Breast epithelium (tissue), 4 donors: Measurements from ENCODE around the gene PRKCE. TPM values are rescaled to one million over a fixed set of nuclear protein-coding genes. Genes with fewer than 3 reads are reported as not detected.
A peak's percentile ranks its signal among the peaks of the same experiment; 100 is the strongest.

Experiments used
- DNase-seq, 2 donors: peaks; one replicate each; pipeline ENCODE4 v3.0.0-alpha.2; 2019; ENCODE audit warnings: low spot score in 2 of 2
- H3K27ac ChIP-seq, 2 donors: fragments of 200-600 bp; sonication (generic) in 1 of 2; one replicate each; pipeline ENCODE4 v1.5.1; 2016 to 2019; ENCODE audit warnings: mild to moderate bottlenecking in 1 of 2
- H3K27me3 ChIP-seq, 2 donors: fragments of 200-600 bp; sonication (generic) in 1 of 2; one replicate each; pipeline versions ENCODE4 v1.5.1 to v1.6.0; 2017 to 2019; ENCODE audit warnings: control low read depth in 1 of 2, mild to moderate bottlenecking in 1 of 2
- H3K36me3 ChIP-seq: fragments of 200-600 bp; one replicate; pipeline ENCODE4 v1.5.1; 2019
- H3K4me1 ChIP-seq, 2 donors: fragments of 200-600 bp; sonication (generic); one replicate each; pipeline ENCODE4 v1.5.1; 2016 to 2019; ENCODE audit warnings: control low read depth in 1 of 2
- H3K4me3 ChIP-seq, 3 donors: fragments of 200-600 bp; sonication (generic); 1 replicate in 2 of 3; 2 replicates in 1 of 3; pipeline ENCODE4 v1.5.1; 2016 to 2019; ENCODE audit warnings: mild to moderate bottlenecking in 3 of 3, moderate library complexity in 2 of 3
- H3K9me3 ChIP-seq, 2 donors: fragments of 200-600 bp; sonication (generic) in 1 of 2; one replicate each; pipeline ENCODE4 v1.5.1; 2016 to 2019; ENCODE audit warnings: control low read depth in 1 of 2
- POLR2A ChIP-seq: fragments of 450-650 bp; IDR thresholded peaks from one replicate; pipeline ENCODE4 v1.6.1; 2016; ENCODE audit warnings: antibody characterized with exemption, mild to moderate bottlenecking, moderate library complexity
- POLR2AphosphoS5 ChIP-seq, 3 donors: sonication (generic); formaldehyde crosslinking; IDR thresholded peaks; one replicate each; pipeline ENCODE4 v1.6.1; 2017; ENCODE audit warnings: antibody characterized with exemption in 3 of 3
- intact Hi-C: fragments of 100-400 bp; cut with DNase I; formaldehyde crosslinking; loops from one replicate; pipeline ENCODE4 v1.15.1; 2023; ENCODE audit warnings: low total_unique reads
- total RNA-seq, 3 donors: library from RNA; depleted of rRNA; stranded (reverse); fragments of >200 nt; gene quantifications; one replicate each; pipeline ENCODE4 v1.1.0, GENCODE V29; 2016
- TF ChIP-seq, protein P1 (sequence below), 3 donors: fragments of 450-650 bp; IDR thresholded peaks; one replicate each; pipeline ENCODE4 v1.5.1; 2016 to 2017; ENCODE audit warnings: antibody characterized with exemption in 3 of 3, mild to moderate bottlenecking in 3 of 3, moderate library complexity in 3 of 3

Gene PRKCE
- total RNA-seq, 3 donors from 2014 or later: 20.6 to 34.0 (median 23.6) TPM

DNA sequence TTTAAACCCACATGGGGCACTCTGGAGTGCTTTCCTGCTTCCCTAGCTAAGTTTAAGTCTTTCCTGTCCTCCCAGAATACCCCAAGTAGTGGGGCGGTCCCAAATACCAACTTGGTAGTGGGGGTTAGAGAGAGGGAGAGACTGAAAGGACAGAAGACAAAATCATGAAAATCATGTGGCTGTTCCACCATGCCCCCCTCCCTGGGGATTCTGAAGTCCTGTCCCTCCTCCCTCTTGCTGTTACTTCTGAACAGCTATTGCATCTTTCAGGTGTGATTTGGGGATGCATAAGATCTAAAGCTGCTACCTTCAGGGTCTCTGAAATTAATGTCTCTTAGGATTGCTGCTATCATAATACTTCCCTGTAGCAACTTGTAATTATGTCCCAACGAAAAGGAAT is 378.9 kb downstream of the PRKCE start:
- DNase-seq: no peak
- Histone ChIP-seq H3K27me3 (no peaks in the 10 kb centered on the region), H3K36me3 (no peaks in the 10 kb centered on the region), H3K4me3 (no peak overlapping the region), H3K27ac (peak overlapping the region in 1 of 2 donors; percentile 20), H3K4me1 (no peaks in the 10 kb centered on the region), H3K9me3 (no peaks in the 10 kb centered on the region)
- TF ChIP-seq, protein P1, sequence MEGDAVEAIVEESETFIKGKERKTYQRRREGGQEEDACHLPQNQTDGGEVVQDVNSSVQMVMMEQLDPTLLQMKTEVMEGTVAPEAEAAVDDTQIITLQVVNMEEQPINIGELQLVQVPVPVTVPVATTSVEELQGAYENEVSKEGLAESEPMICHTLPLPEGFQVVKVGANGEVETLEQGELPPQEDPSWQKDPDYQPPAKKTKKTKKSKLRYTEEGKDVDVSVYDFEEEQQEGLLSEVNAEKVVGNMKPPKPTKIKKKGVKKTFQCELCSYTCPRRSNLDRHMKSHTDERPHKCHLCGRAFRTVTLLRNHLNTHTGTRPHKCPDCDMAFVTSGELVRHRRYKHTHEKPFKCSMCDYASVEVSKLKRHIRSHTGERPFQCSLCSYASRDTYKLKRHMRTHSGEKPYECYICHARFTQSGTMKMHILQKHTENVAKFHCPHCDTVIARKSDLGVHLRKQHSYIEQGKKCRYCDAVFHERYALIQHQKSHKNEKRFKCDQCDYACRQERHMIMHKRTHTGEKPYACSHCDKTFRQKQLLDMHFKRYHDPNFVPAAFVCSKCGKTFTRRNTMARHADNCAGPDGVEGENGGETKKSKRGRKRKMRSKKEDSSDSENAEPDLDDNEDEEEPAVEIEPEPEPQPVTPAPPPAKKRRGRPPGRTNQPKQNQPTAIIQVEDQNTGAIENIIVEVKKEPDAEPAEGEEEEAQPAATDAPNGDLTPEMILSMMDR (IDR thresholded peaks at IDR 0.05): no peak
- TF ChIP-seq POLR2AphosphoS5 (IDR thresholded peaks at IDR 0.05) (no peak), POLR2A (no peak)
- intact Hi-C loops: no loop called here

DNA sequence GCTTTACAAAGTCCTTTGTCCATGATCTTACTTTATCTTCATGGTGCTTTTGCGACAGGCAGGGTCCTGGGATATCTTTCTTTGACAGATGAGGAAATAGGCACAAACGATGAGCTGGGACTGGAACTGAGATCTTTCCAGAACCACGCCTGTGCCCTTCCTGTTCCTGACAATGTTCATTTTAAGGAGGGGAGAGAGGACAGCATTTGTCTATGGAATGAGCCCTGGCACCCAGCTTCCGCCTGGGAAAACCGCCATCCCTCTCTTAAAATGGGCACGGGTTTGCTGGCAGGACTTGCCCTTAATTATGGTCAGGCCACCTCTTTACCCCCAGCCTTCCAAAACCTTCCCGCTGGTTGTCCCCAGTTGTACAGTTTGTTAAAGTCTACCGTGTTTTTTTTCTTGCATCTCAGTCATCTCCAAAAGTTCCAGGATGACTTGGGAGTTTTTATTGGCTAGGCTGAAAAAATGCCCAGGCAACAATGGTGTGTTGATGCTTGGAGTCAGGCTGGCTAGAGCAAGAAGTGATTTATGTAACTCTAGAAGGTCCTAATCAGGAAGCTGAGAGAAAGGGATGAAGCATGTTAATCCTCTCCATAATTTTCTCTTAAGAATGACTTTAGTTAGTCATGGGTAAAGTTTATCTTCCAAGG is 380.8 kb downstream of the PRKCE start:
- Histone ChIP-seq H3K27me3 (no peaks in the 10 kb centered on the region), H3K36me3 (no peaks in the 10 kb centered on the region), H3K27ac (peak overlapping the region in 1 of 2 donors; percentile 33), H3K4me1 (no peaks in the 10 kb centered on the region), H3K4me3 (no peak overlapping the region), H3K9me3 (no peaks in the 10 kb centered on the region)
- intact Hi-C loops: no loop called here
- DNase-seq: no peak
- no peak for TF ChIP-seq POLR2AphosphoS5 (IDR thresholded peaks at IDR 0.05)
- TF ChIP-seq POLR2A: no peak
- TF ChIP-seq, protein P1 (IDR thresholded peaks at IDR 0.05): no peak

DNA sequence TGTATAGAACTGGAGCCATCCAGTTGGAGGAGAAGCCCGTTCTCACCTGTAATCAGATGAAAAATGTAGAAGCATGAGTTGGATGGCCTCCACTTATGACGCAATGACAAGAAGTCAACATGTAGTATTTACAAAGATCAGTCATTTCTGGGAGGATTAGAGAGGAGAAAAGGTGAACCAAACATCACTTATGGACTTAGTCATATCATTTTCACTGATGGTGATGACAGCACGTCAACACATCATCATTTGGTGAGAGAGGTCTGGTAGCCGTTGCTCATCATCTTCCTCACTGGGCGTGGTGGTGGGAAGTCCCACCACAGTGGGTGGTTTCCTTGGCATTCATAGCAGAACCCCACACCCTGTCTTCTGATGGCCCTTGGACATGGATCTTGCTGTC is 381.5 kb downstream of the PRKCE start:
- Histone ChIP-seq H3K4me3 (no peak overlapping the region), H3K36me3 (no peaks in the 10 kb centered on the region), H3K9me3 (no peaks in the 10 kb centered on the region), H3K4me1 (peaks cover 0 to 4% of the 10 kb centered on the region in 2 donors), H3K27ac (peak overlapping the region in 1 of 2 donors; percentile 33), H3K27me3 (no peaks in the 10 kb centered on the region)
- intact Hi-C loops: no loop called here
- TF ChIP-seq POLR2AphosphoS5 (IDR thresholded peaks at IDR 0.05): no peak
- TF ChIP-seq POLR2A: no peak
- TF ChIP-seq, protein P1 (IDR thresholded peaks at IDR 0.05): no peak
- no peak for DNase-seq

DNA sequence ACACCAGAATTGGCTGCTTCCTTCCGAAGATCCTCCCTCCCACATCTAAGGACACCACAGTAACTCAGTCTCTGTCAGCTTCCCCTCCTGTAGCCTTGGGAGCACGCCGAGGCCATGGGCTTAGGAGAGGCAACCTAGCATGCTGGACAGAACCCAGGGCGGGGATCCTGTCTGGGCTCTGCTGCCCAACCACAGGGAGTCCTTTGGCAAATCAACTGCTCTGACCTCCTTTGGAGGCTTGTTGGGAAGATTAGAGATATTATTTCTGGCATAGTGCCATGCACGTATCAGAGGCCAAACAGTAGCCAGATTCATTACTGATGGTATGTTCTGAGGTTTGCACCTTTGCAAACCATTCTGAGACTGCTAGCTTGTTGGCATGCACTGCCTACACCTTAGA is 383.1 kb downstream of the PRKCE start:
- Histone ChIP-seq H3K27me3 (no peaks in the 10 kb centered on the region), H3K9me3 (no peaks in the 10 kb centered on the region), H3K27ac (peak overlapping the region in 1 of 2 donors; percentile 3), H3K36me3 (no peaks in the 10 kb centered on the region), H3K4me1 (peaks cover 0 to 4% of the 10 kb centered on the region in 2 donors), H3K4me3 (no peak overlapping the region)
- no peak for DNase-seq
- intact Hi-C loops: no loop called here
- TF ChIP-seq POLR2A (no peak), POLR2AphosphoS5 (IDR thresholded peaks at IDR 0.05) (no peak)
- TF ChIP-seq, protein P1 (IDR thresholded peaks at IDR 0.05): no peak

DNA sequence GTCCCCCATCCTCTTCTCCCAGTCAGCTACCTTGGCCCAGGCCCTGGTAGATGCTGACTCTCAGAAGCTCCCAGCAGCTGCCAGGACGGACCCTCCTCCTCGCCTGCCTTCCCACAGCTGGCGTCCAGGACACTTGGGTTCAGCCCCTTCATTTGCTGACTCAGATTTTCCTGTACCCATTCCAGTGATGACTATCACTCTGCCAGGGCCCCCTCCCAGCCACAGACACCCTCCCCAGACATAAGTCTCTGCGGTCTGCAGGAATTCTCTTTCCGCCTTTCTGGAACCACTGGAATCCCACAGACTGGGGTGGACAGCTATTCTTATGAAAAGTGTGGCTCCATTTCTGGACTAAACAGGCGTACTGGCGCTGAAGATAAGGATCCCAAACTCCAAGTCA is 385.5 kb downstream of the PRKCE start:
- peaks cover 0 to 4% of the 10 kb centered on the region in 2 donors for H3K4me1 ChIP-seq
- no peaks in the 10 kb centered on the region for H3K27me3 ChIP-seq
- H3K4me3 ChIP-seq: no peak overlapping the region
- no peaks in the 10 kb centered on the region for H3K9me3 ChIP-seq
- no peak for DNase-seq
- intact Hi-C loops: no loop called here
- peak overlapping the region; percentile 15 to 69 for H3K27ac ChIP-seq
- no peaks in the 10 kb centered on the region for H3K36me3 ChIP-seq
- TF ChIP-seq POLR2AphosphoS5 (IDR thresholded peaks at IDR 0.05): no peak
- TF ChIP-seq POLR2A: no peak
- TF ChIP-seq, protein P1 (IDR thresholded peaks at IDR 0.05): no peak
